Measurements from ENCODE around the gene C8A.

Gene C8A

GRCh38 chr1:56867491-56867890, 12.9 kb downstream of the C8A start:
- Histone ChIP-seq H3K23ac (ENCODE audit: low read depth, low read length, poor library complexity) (no peak overlapping the region), H3K4ac (ENCODE audit: low read length) (no peak overlapping the region), H3K18ac (ENCODE audit: low read length) (no peak overlapping the region), H4K91ac (ENCODE audit: low read depth, low read length, poor library complexity) (no peak overlapping the region), H3K36me3 (replicated peaks in 1 of 2; ENCODE audit: control insufficient read depth in 2 of 2, insufficient read depth in 2 of 2, low read length in 2 of 2) (no peaks in the 10 kb centered on the region), H3K4me2 (ENCODE audit: insufficient read depth, low read length, poor library complexity, severe bottlenecking) (no peak overlapping the region), H3K79me1 (ENCODE audit: low read depth, low read length) (no peaks in the 10 kb centered on the region), H3K27me3 (ENCODE audit: control insufficient read depth in 3 of 3, insufficient read depth in 3 of 3, low read depth in 1 of 3, low read length in 3 of 3) (peaks cover 0 to 13% (median 0%) of the 10 kb centered on the region in 3 experiments), H3K9me3 (replicated peaks in 1 of 2; ENCODE audit: control insufficient read depth in 2 of 2, insufficient read depth in 1 of 2, low read depth in 1 of 2, low read length in 2 of 2) (no peaks in the 10 kb centered on the region), H2BK12ac (ENCODE audit: low read length) (no peak overlapping the region), H2AK5ac (ENCODE audit: low read depth, low read length) (no peak overlapping the region), H3K14ac (ENCODE audit: low read length) (no peak overlapping the region), H3K27ac (replicated peaks; ENCODE audit: low read length) (no peak overlapping the region), H2AFZ (ENCODE audit: low read length) (no peak overlapping the region), H3K4me1 (ENCODE audit: control insufficient read depth in 2 of 2, insufficient read depth in 1 of 2, low read depth in 1 of 2, low read length in 2 of 2) (no peaks in the 10 kb centered on the region), H2BK15ac (ENCODE audit: low read length) (no peak overlapping the region), H4K8ac (ENCODE audit: low read depth, low read length) (no peak overlapping the region), H3K9ac (ENCODE audit: low read depth, low read length, poor library complexity) (no peak overlapping the region), H2BK120ac (ENCODE audit: low read depth, low read length) (no peak overlapping the region), H2BK5ac (ENCODE audit: low read length) (no peak overlapping the region), H3K4me3 (ENCODE audit: low read length in 2 of 2) (no peak overlapping the region)
- WGBS, 2 donors (ENCODE audit: extremely low coverage in 2 of 2, insufficient read length in 2 of 2, insufficient replicate concordance in 1 of 2): no CpG with 5 or more reads among the region's 5 CpGs
- no peak for DNase-seq (ENCODE audit: low spot score)

- Histone ChIP-seq H3K18ac (ENCODE audit: low read length) (no peak overlapping the region), H3K23ac (ENCODE audit: low read depth, low read length, poor library complexity) (no peak overlapping the region), H3K4me3 (ENCODE audit: low read length in 2 of 2) (no peak overlapping the region), H3K4me1 (ENCODE audit: control insufficient read depth in 2 of 2, insufficient read depth in 1 of 2, low read depth in 1 of 2, low read length in 2 of 2) (no peaks in the 10 kb centered on the region), H3K36me3 (replicated peaks in 1 of 2; ENCODE audit: control insufficient read depth in 2 of 2, insufficient read depth in 2 of 2, low read length in 2 of 2) (no peaks in the 10 kb centered on the region), H2AFZ (ENCODE audit: low read length) (no peak overlapping the region), H4K91ac (ENCODE audit: low read depth, low read length, poor library complexity) (no peak overlapping the region), H2BK12ac (ENCODE audit: low read length) (no peak overlapping the region), H2BK5ac (ENCODE audit: low read length) (no peak overlapping the region), H2BK15ac (ENCODE audit: low read length) (no peak overlapping the region), H3K9ac (ENCODE audit: low read depth, low read length, poor library complexity) (no peak overlapping the region), H3K27me3 (ENCODE audit: control insufficient read depth in 3 of 3, insufficient read depth in 3 of 3, low read depth in 1 of 3, low read length in 3 of 3) (peaks cover 0 to 13% (median 0%) of the 10 kb centered on the region in 3 experiments), H3K9me3 (replicated peaks in 1 of 2; ENCODE audit: control insufficient read depth in 2 of 2, insufficient read depth in 1 of 2, low read depth in 1 of 2, low read length in 2 of 2) (no peaks in the 10 kb centered on the region), H3K79me1 (ENCODE audit: low read depth, low read length) (no peaks in the 10 kb centered on the region), H3K14ac (ENCODE audit: low read length) (no peak overlapping the region), H3K4me2 (ENCODE audit: insufficient read depth, low read length, poor library complexity, severe bottlenecking) (no peak overlapping the region), H2BK120ac (ENCODE audit: low read depth, low read length) (no peak overlapping the region), H4K8ac (ENCODE audit: low read depth, low read length) (no peak overlapping the region), H3K4ac (ENCODE audit: low read length) (no peak overlapping the region), H3K27ac (replicated peaks; ENCODE audit: low read length) (no peak overlapping the region), H2AK5ac (ENCODE audit: low read depth, low read length) (no peak overlapping the region)
- no CpG with 5 or more reads among the region's 2 CpGs for WGBS, 2 donors (ENCODE audit: extremely low coverage in 2 of 2, insufficient read length in 2 of 2, insufficient replicate concordance in 1 of 2)
- no peak for DNase-seq (ENCODE audit: low spot score)
These were observed 14.2 kb downstream of the C8A start for GRCh38 chr1:56868761-56869160.

GRCh38 chr1:56872597-56872996, 18.0 kb downstream of the C8A start:
- no peak overlapping the region for H3K27ac ChIP-seq (replicated peaks; ENCODE audit: low read length)
- H2AK5ac ChIP-seq (ENCODE audit: low read depth, low read length): no peak overlapping the region
- no peak overlapping the region for H2BK120ac ChIP-seq (ENCODE audit: low read depth, low read length)
- no peak overlapping the region for H2BK15ac ChIP-seq (ENCODE audit: low read length)
- H3K27me3 ChIP-seq (ENCODE audit: control insufficient read depth in 3 of 3, insufficient read depth in 3 of 3, low read depth in 1 of 3, low read length in 3 of 3): peaks cover 0 to 9% (median 0%) of the 10 kb centered on the region in 3 experiments
- no peak overlapping the region for H3K4me2 ChIP-seq (ENCODE audit: insufficient read depth, low read length, poor library complexity, severe bottlenecking)
- no peak for DNase-seq (ENCODE audit: low spot score)
- no peaks in the 10 kb centered on the region for H3K9me3 ChIP-seq (replicated peaks in 1 of 2; ENCODE audit: control insufficient read depth in 2 of 2, insufficient read depth in 1 of 2, low read depth in 1 of 2, low read length in 2 of 2)
- H4K91ac ChIP-seq (ENCODE audit: low read depth, low read length, poor library complexity): no peak overlapping the region
- H3K4me3 ChIP-seq (ENCODE audit: low read length in 2 of 2): no peak overlapping the region
- H3K14ac ChIP-seq (ENCODE audit: low read length): no peak overlapping the region
- H3K79me1 ChIP-seq (ENCODE audit: low read depth, low read length): no peaks in the 10 kb centered on the region
- no peaks in the 10 kb centered on the region for H3K4me1 ChIP-seq (ENCODE audit: control insufficient read depth in 2 of 2, insufficient read depth in 1 of 2, low read depth in 1 of 2, low read length in 2 of 2)
- no peak overlapping the region for H3K23ac ChIP-seq (ENCODE audit: low read depth, low read length, poor library complexity)
- H2AFZ ChIP-seq (ENCODE audit: low read length): no peak overlapping the region
- no peak overlapping the region for H3K4ac ChIP-seq (ENCODE audit: low read length)
- no peak overlapping the region for H4K8ac ChIP-seq (ENCODE audit: low read depth, low read length)
- H3K18ac ChIP-seq (ENCODE audit: low read length): no peak overlapping the region
- no peak overlapping the region for H2BK5ac ChIP-seq (ENCODE audit: low read length)
- no peak overlapping the region for H2BK12ac ChIP-seq (ENCODE audit: low read length)
- H3K36me3 ChIP-seq (replicated peaks in 1 of 2; ENCODE audit: control insufficient read depth in 2 of 2, insufficient read depth in 2 of 2, low read length in 2 of 2): no peaks in the 10 kb centered on the region
- H3K9ac ChIP-seq (ENCODE audit: low read depth, low read length, poor library complexity): no peak overlapping the region

- no peak overlapping the region for H4K8ac ChIP-seq (ENCODE audit: low read depth, low read length)
- peaks cover 0 to 9% (median 0%) of the 10 kb centered on the region in 3 experiments for H3K27me3 ChIP-seq (ENCODE audit: control insufficient read depth in 3 of 3, insufficient read depth in 3 of 3, low read depth in 1 of 3, low read length in 3 of 3)
- DNase-seq (ENCODE audit: low spot score): no peak
- no peak overlapping the region for H4K91ac ChIP-seq (ENCODE audit: low read depth, low read length, poor library complexity)
- no peak overlapping the region for H2AFZ ChIP-seq (ENCODE audit: low read length)
- H2BK12ac ChIP-seq (ENCODE audit: low read length): no peak overlapping the region
- H3K79me1 ChIP-seq (ENCODE audit: low read depth, low read length): no peaks in the 10 kb centered on the region
- H3K4me1 ChIP-seq (ENCODE audit: control insufficient read depth in 2 of 2, insufficient read depth in 1 of 2, low read depth in 1 of 2, low read length in 2 of 2): no peaks in the 10 kb centered on the region
- WGBS, 2 donors (ENCODE audit: extremely low coverage in 2 of 2, insufficient read length in 2 of 2, insufficient replicate concordance in 1 of 2): no CpG with 5 or more reads among the region's 1 CpG
- H3K4me3 ChIP-seq (ENCODE audit: low read length in 2 of 2): no peak overlapping the region
- no peaks in the 10 kb centered on the region for H3K36me3 ChIP-seq (replicated peaks in 1 of 2; ENCODE audit: control insufficient read depth in 2 of 2, insufficient read depth in 2 of 2, low read length in 2 of 2)
- no peak overlapping the region for H2BK120ac ChIP-seq (ENCODE audit: low read depth, low read length)
- no peak overlapping the region for H3K9ac ChIP-seq (ENCODE audit: low read depth, low read length, poor library complexity)
- H3K23ac ChIP-seq (ENCODE audit: low read depth, low read length, poor library complexity): no peak overlapping the region
- H3K9me3 ChIP-seq (replicated peaks in 1 of 2; ENCODE audit: control insufficient read depth in 2 of 2, insufficient read depth in 1 of 2, low read depth in 1 of 2, low read length in 2 of 2): no peaks in the 10 kb centered on the region
- no peak overlapping the region for H2BK5ac ChIP-seq (ENCODE audit: low read length)
- H3K4me2 ChIP-seq (ENCODE audit: insufficient read depth, low read length, poor library complexity, severe bottlenecking): no peak overlapping the region
- no peak overlapping the region for H2AK5ac ChIP-seq (ENCODE audit: low read depth, low read length)
- H3K14ac ChIP-seq (ENCODE audit: low read length): no peak overlapping the region
- H3K27ac ChIP-seq (replicated peaks; ENCODE audit: low read length): no peak overlapping the region
- H3K18ac ChIP-seq (ENCODE audit: low read length): no peak overlapping the region
- no peak overlapping the region for H2BK15ac ChIP-seq (ENCODE audit: low read length)
- H3K4ac ChIP-seq (ENCODE audit: low read length): no peak overlapping the region
These were observed 18.6 kb downstream of the C8A start for GRCh38 chr1:56873213-56873612.

Data from neuronal stem cell (in vitro differentiated cells).